Endothelial cell of umbilical vein (primary cell): Measurements from ENCODE around the gene KIAA2012. TPM values are rescaled to one million over a fixed set of nuclear protein-coding genes. Genes with fewer than 3 reads are reported as not detected.

ENCODE experiments used
- BruUV-seq: library from RNA; stranded (reverse); fragments of 400-500 nt; replicated peaks from 2 replicates; lab custom pipeline; 2021; lab: Mats Ljungman, UMichigan
- CTCF ChIA-PET: fragments of 300-600, 350-600 bp; sonication (Branson Sonifier 250); formaldehyde crosslinking; loops from one replicate; lab custom pipeline; 2021; ENCODE audit warnings: antibody characterized with exemption, inconsistent platforms; lab: Charles Lee
- POLR2A ChIA-PET: fragments of 300-600, 350-600 bp; sonication (Branson Sonifier 250); formaldehyde crosslinking; loops from one replicate; lab custom pipeline; 2021; ENCODE audit warnings: antibody characterized with exemption, inconsistent platforms; lab: Charles Lee
- DNase-seq: peaks from one replicate; pipeline ENCODE4 v3.0.0-alpha.2; 2011; ENCODE audit warnings: low read depth, low spot score
- FAIRE-seq: peaks from 2 replicates; lab custom pipeline; 2011; peaks lifted over from hg19 to GRCh38; lab: Jason Lieb, UNC
- H2AFZ ChIP-seq: 2 replicates; pipeline ENCODE4 v1.6.0; 2012; ENCODE audit warnings: low read depth, low read length, control low read depth, inconsistent platforms
- H3K27ac ChIP-seq: 2 replicates; pipeline ENCODE4 v1.5.1; 2011; ENCODE audit warnings: low read depth, mild to moderate bottlenecking, control low read depth, low read length, moderate library complexity; ENCODE audit not compliant: insufficient read depth
- H3K27me3 ChIP-seq, 2 experiments: 2 replicates each; pipeline versions ENCODE4 v1.6.0 to v1.6.1; 2011; ENCODE audit warnings: low read length in 2 of 2, mixed read lengths in 1 of 2; ENCODE audit not compliant: control insufficient read depth in 2 of 2, insufficient read depth in 2 of 2
- H3K36me3 ChIP-seq, 2 experiments: 2 replicates in 1 of 2; 3 replicates in 1 of 2; pipeline ENCODE4 v1.5.1; 2011; ENCODE audit warnings: low read length in 2 of 2, mild to moderate bottlenecking in 1 of 2, moderate library complexity in 1 of 2; ENCODE audit not compliant: control insufficient read depth in 2 of 2, insufficient read depth in 2 of 2; ENCODE audit errors: extremely low read depth in 1 of 2
- H3K4me1 ChIP-seq: 3 replicates; pipeline ENCODE4 v1.5.1; 2011; ENCODE audit warnings: mild to moderate bottlenecking, low read length; ENCODE audit not compliant: control insufficient read depth, insufficient read depth; ENCODE audit errors: extremely low read depth
- H3K4me2 ChIP-seq: 2 replicates; pipeline ENCODE4 v1.6.1; 2011; ENCODE audit warnings: low read length, control low read depth, mixed read lengths; ENCODE audit not compliant: insufficient read depth
- H3K4me3 ChIP-seq, 3 experiments: fragments of 200-600 bp in 1 of 3; sonication (generic), shearing (Covaris generic) in 1 of 3; replicated peaks in 1 of 3; 2 replicates each; pipeline ENCODE4 v1.5.1; 2011 to 2016; ENCODE audit warnings: control low read depth in 3 of 3, low read length in 3 of 3, mild to moderate bottlenecking in 2 of 3, inconsistent platforms in 1 of 3, low read depth in 1 of 3, moderate library complexity in 1 of 3; ENCODE audit not compliant: insufficient read depth in 1 of 3
- H3K79me2 ChIP-seq: 2 replicates; pipeline ENCODE4 v1.6.0; 2012; ENCODE audit warnings: low read length, inconsistent platforms; ENCODE audit not compliant: control insufficient read depth, insufficient read depth
- H3K9ac ChIP-seq: replicated peaks from 2 replicates; pipeline ENCODE3; 2011; ENCODE audit warnings: low read length, control low read depth; ENCODE audit not compliant: insufficient read depth; ENCODE audit errors: extremely low read depth
- H3K9me1 ChIP-seq: replicated peaks from 3 replicates; pipeline ENCODE4 v1.6.0; 2011; ENCODE audit warnings: mild to moderate bottlenecking, low read length; ENCODE audit not compliant: control insufficient read depth, insufficient read depth; ENCODE audit errors: extremely low read depth
- H3K9me3 ChIP-seq: replicated peaks from 2 replicates; pipeline ENCODE4 v1.5.1; 2012; ENCODE audit warnings: low read length, inconsistent platforms; ENCODE audit not compliant: control insufficient read depth, insufficient read depth
- H4K20me1 ChIP-seq: replicated peaks from 2 replicates; pipeline ENCODE3; 2011; ENCODE audit warnings: mild to moderate bottlenecking, low read length; ENCODE audit not compliant: control insufficient read depth, insufficient read depth; ENCODE audit errors: extremely low read depth
- CTCF ChIP-seq, 2 donors: IDR thresholded peaks; 1 replicate in 1 of 2; 2 replicates in 1 of 2; pipeline ENCODE4 v1.5.1; 2011; ENCODE audit warnings: low read length in 2 of 2, mild to moderate bottlenecking in 2 of 2, moderate library complexity in 2 of 2, control low read depth in 1 of 2, inconsistent platforms in 1 of 2, low read depth in 1 of 2; ENCODE audit not compliant: insufficient read depth in 1 of 2; ENCODE audit errors: extremely low read depth in 1 of 2
- EZH2 ChIP-seq: IDR thresholded peaks from 2 replicates; pipeline ENCODE4 v1.6.1; 2012; ENCODE audit warnings: borderline replicate concordance, low read depth, mild to moderate bottlenecking, moderate library complexity, low read length, inconsistent platforms; ENCODE audit not compliant: severe bottlenecking
- FOS ChIP-seq: IDR thresholded peaks from 2 replicates; pipeline ENCODE4 v1.6.1; 2011; ENCODE audit warnings: mild to moderate bottlenecking, low read length, moderate library complexity, borderline replicate concordance; ENCODE audit not compliant: insufficient read depth
- GATA2 ChIP-seq: IDR thresholded peaks from 2 replicates; pipeline ENCODE4 v1.7.0; 2011; ENCODE audit warnings: low read depth, mild to moderate bottlenecking, moderate library complexity, mixed read lengths, low read length; ENCODE audit not compliant: insufficient read length, insufficient read depth
- JUN ChIP-seq: IDR thresholded peaks from 2 replicates; pipeline ENCODE4 v1.6.1; 2011; ENCODE audit warnings: borderline replicate concordance, low read depth; ENCODE audit not compliant: insufficient read length, insufficient read depth
- MAX ChIP-seq: IDR thresholded peaks from 2 replicates; pipeline ENCODE4 v1.6.1; 2011; ENCODE audit not compliant: insufficient read depth, insufficient read length
- MYC ChIP-seq: IDR thresholded peaks from one replicate; pipeline ENCODE4 v1.6.1; 2011; ENCODE audit warnings: mild to moderate bottlenecking, low read depth, low read length
- POLR2A ChIP-seq: IDR thresholded peaks from 2 replicates; pipeline ENCODE4 v1.6.1; 2012; ENCODE audit warnings: low read depth, mild to moderate bottlenecking, control low read depth, low read length
- POLR2AphosphoS5 ChIP-seq: IDR thresholded peaks from 2 replicates; pipeline ENCODE4 v1.6.1; 2012; ENCODE audit warnings: low read depth, mild to moderate bottlenecking, control low read depth, low read length, moderate library complexity; ENCODE audit not compliant: insufficient read depth
- dilution Hi-C: fragments of 300-500 bp; cut with MboI; formaldehyde crosslinking; loops from one replicate; pipeline ENCODE4 v1.15.0; 2019; ENCODE audit warnings: low sequenced_read_pairs; ENCODE audit not compliant: extremely low pct_ligation_motif_present
- intact Hi-C: fragments of 100-400 bp; cut with micrococcal nuclease; formaldehyde crosslinking; loops from one replicate; pipeline ENCODE4 v1.10.0; 2022
- polyA plus RNA-seq, 4 experiments: library from polyadenylated mRNA; depleted of rRNA in 3 of 4; stranded (reverse) in 3 of 4; unstranded in 1 of 4; fragments of >200 nt; gene quantifications; 2 replicates each; pipeline versions ENCODE4 v1.2.1 to v1.2.3, GENCODE V29; 2011 to 2012; ENCODE audit warnings: missing spikeins in 1 of 4
- total RNA-seq: library from RNA; stranded (reverse); gene quantifications from 2 replicates; pipeline ENCODE4 v1.2.3, GENCODE V29; 2021

Gene KIAA2012
- total and polyA plus RNA-seq, 2 donors (not counting 3 experiments of a cell fraction or from before 2014, with no cell fraction given): not detected

- dilution Hi-C loops (no loop called here), intact Hi-C loops (no loop called here)
- FAIRE-seq: no peak
- Histone ChIP-seq H3K9me1 (no peaks in the 10 kb centered on the region), H2AFZ (no peak overlapping the region), H3K79me2 (no peaks in the 10 kb centered on the region), H3K4me2 (no peak overlapping the region), H3K4me3 (no peak overlapping the region), H3K4me1 (no peaks in the 10 kb centered on the region), H4K20me1 (no peaks in the 10 kb centered on the region), H3K9me3 (no peaks in the 10 kb centered on the region), H3K27me3 (peaks cover 0 to 18% of the 10 kb centered on the region in 2 experiments), H3K36me3 (no peaks in the 10 kb centered on the region), H3K9ac (no peak overlapping the region), H3K27ac (no peak overlapping the region)
- CTCF ChIA-PET: interaction anchor here (1.7 kb wide), 1 partner anchor 11 kb away, joined by 6 read pairs; no protein-coding TSS in a partner anchor
- no peak for DNase-seq
- POLR2A ChIA-PET: no interaction called here
- no TSS peak for BruUV-seq
- TF ChIP-seq GATA2: no peak
- no peak for TF ChIP-seq CTCF (IDR thresholded peaks at IDR 0.05; ENCODE audit: extremely low read depth in 1 of 2, insufficient read depth in 1 of 2, low read depth in 1 of 2, low read length in 2 of 2)
- no peak for TF ChIP-seq JUN
- TF ChIP-seq MYC: no peak
- no peak for TF ChIP-seq EZH2
- TF ChIP-seq POLR2A: no peak
- no peak for TF ChIP-seq FOS
- no peak for TF ChIP-seq POLR2AphosphoS5
- TF ChIP-seq MAX: no peak
These were observed 5.5 kb upstream of the KIAA2012 start for GRCh38 chr2:202067589-202067988.
